Choroid plexus epithelial cell (primary cell): ENCODE measurements around the gene ATP10A.

Experiments used
- DNase-seq: peaks from one replicate; pipeline ENCODE4 v3.0.0-alpha.2; 2010; ENCODE audit warnings: low read depth
- H3K4me3 ChIP-seq: 2 replicates; pipeline ENCODE4 v1.5.1; 2011; ENCODE audit warnings: low read depth, mild to moderate bottlenecking, control low read depth, low read length, moderate library complexity
- TF ChIP-seq, protein P1 (sequence below): conservative IDR thresholded peaks from 2 replicates; pipeline ENCODE4 v1.5.1; 2011; ENCODE audit warnings: low read depth, mild to moderate bottlenecking, control low read depth, inconsistent platforms, low read length, moderate library complexity

ATP10A gene

DNA sequence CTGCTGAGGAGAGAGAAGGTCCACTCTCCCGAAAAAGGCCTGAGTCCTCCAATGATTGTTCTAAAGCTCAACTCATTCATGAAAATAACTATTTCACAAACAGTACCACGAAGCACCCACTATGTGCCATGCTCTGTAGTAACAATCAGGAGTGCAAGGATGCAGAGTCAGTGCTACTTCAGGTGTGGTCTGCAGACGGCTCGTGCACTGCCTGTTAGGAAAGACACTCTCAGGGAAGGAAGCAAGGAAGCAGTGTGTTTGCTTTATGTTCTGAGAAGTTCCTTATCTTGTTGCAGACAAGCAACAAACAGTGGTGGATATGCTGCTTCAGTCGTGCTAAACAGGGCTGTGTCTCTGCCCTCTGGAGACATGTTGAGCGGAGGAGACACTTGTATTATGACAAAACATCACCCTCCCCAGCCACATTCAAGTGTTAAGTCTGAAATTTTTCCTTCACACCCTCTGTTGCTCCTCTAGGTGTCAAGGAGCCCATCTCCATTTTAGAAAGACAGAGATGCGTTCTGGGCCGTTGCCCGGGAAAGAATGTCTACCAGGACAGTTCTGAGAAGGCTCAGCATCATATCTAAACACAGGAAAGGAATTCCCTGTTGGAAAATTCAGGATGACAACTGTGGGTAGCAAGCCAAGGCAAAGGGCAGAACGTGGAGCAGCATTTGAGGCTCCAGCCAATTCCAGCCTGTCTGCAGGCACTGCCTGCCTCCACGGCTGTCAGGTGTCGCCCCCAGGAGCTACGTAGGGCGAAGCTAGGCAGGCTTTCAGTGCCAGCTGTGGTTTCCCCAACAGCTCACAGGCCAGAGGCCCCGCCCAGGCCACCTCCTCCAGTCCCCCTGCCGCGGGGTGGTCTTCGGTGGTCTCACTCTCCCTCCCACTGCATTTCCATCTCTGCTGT lies 13.4 kb upstream of the ATP10A start:
- H3K4me3 ChIP-seq, result no peak overlapping the region
- TF ChIP-seq, protein P1, sequence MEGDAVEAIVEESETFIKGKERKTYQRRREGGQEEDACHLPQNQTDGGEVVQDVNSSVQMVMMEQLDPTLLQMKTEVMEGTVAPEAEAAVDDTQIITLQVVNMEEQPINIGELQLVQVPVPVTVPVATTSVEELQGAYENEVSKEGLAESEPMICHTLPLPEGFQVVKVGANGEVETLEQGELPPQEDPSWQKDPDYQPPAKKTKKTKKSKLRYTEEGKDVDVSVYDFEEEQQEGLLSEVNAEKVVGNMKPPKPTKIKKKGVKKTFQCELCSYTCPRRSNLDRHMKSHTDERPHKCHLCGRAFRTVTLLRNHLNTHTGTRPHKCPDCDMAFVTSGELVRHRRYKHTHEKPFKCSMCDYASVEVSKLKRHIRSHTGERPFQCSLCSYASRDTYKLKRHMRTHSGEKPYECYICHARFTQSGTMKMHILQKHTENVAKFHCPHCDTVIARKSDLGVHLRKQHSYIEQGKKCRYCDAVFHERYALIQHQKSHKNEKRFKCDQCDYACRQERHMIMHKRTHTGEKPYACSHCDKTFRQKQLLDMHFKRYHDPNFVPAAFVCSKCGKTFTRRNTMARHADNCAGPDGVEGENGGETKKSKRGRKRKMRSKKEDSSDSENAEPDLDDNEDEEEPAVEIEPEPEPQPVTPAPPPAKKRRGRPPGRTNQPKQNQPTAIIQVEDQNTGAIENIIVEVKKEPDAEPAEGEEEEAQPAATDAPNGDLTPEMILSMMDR, result no peak
- DNase-seq, result no peak

GRCh38 chr15:25875566-25875965 lies 12.4 kb upstream of the ATP10A start:
- DNase-seq, result no peak
- H3K4me3 ChIP-seq, result no peak overlapping the region
- TF ChIP-seq, protein P1, result no peak

GRCh38 chr15:25874379-25874778 lies 11.3 kb upstream of the ATP10A start:
- DNase-seq, result no peak
- TF ChIP-seq, protein P1, result no peak
- no peak overlapping the region for H3K4me3 ChIP-seq

DNA sequence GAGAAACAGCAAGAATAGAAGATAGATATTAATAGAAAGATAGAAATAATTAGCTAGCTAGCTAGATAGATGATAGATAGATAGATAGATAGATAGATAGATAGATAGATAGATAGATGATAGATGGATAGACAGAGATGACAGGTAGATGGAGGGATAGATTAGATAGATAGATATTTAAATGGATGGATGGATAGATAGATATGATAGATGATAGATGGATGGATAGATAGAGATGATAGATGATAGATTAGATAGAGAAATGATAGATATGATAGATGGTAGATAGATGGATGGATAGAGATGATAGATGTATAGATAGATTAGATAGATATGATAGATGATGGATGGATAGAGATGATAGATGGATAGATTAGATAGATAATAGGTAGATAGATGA lies 8.3 kb upstream of the ATP10A start:
- TF ChIP-seq, protein P1, result no peak
- DNase-seq, result no peak
- no peak overlapping the region for H3K4me3 ChIP-seq

GRCh38 chr15:25870938-25871337 lies 7.8 kb upstream of the ATP10A start:
- no peak overlapping the region for H3K4me3 ChIP-seq
- TF ChIP-seq, protein P1, result no peak
- no peak for DNase-seq

GRCh38 chr15:25869701-25870100 lies 6.6 kb upstream of the ATP10A start:
- H3K4me3 ChIP-seq, result no peak overlapping the region
- TF ChIP-seq, protein P1, result no peak
- DNase-seq, result no peak

DNA sequence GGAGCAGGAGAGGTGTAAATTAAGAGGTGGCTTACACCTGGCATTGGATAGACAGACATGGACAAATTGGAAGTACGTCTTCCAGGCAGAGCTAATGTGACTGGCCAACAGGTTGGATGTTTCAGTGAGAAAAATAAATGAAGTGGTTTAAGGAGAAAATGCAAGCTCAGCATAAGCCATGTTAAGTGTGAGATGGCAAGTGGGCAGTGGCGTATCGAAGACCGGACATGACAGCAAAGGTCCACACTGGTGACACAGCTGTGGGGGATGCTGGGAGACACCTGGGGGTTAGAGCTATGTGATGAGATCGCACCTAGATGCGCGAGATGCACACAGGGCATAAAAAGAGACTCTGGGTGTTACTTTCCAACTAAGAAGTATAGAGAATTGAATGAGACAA lies 3.7 kb upstream of the ATP10A start:
- DNase-seq, result no peak
- TF ChIP-seq, protein P1, result no peak
- H3K4me3 ChIP-seq, result no peak overlapping the region
